Mesothelial cell of epicardium (in vitro differentiated cells): ENCODE data around the gene ERC1. TPM values are rescaled to one million over a fixed set of nuclear protein-coding genes. Genes with fewer than 3 reads are reported as not detected.

Source experiments
- DNase-seq, 2 experiments: peaks; one replicate each; pipeline ENCODE4 v3.0.0; 2021; ENCODE audit warnings: low spot score in 2 of 2; ENCODE audit not compliant: unreplicated experiment in 2 of 2
- H3K27ac Mint-ChIP-seq: 2 replicates; pipeline ENCODE4 v1.8.0; 2021; ENCODE audit warnings: mixed read lengths
- H3K27me3 Mint-ChIP-seq: 2 replicates; pipeline ENCODE4 v1.8.0; 2021; ENCODE audit warnings: low read depth, mixed read lengths
- H3K36me3 Mint-ChIP-seq: 2 replicates; pipeline ENCODE4 v1.8.0; 2021; ENCODE audit warnings: mixed read lengths
- H3K4me1 Mint-ChIP-seq: 2 replicates; pipeline ENCODE4 v1.8.0; 2021; ENCODE audit warnings: mixed read lengths
- H3K4me3 Mint-ChIP-seq: 2 replicates; pipeline ENCODE4 v1.8.0; 2021; ENCODE audit warnings: mild to moderate bottlenecking, moderate library complexity, mixed read lengths
- H3K9me3 Mint-ChIP-seq: 2 replicates; pipeline ENCODE4 v1.8.0; 2021; ENCODE audit warnings: mixed read lengths
- CTCF ChIP-seq: fragments of 200-600 bp; sonication (generic); IDR thresholded peaks from one replicate; pipeline ENCODE4 v1.5.0; 2021; ENCODE audit warnings: antibody characterized with exemption; ENCODE audit not compliant: unreplicated experiment
- total RNA-seq: library from RNA; stranded (reverse); gene quantifications from 3 replicates; pipeline ENCODE4 v1.2.1, GENCODE V29; 2021

The ERC1 gene
- total RNA-seq, 1 donor from 2014 or later = 66.1 TPM

DNA sequence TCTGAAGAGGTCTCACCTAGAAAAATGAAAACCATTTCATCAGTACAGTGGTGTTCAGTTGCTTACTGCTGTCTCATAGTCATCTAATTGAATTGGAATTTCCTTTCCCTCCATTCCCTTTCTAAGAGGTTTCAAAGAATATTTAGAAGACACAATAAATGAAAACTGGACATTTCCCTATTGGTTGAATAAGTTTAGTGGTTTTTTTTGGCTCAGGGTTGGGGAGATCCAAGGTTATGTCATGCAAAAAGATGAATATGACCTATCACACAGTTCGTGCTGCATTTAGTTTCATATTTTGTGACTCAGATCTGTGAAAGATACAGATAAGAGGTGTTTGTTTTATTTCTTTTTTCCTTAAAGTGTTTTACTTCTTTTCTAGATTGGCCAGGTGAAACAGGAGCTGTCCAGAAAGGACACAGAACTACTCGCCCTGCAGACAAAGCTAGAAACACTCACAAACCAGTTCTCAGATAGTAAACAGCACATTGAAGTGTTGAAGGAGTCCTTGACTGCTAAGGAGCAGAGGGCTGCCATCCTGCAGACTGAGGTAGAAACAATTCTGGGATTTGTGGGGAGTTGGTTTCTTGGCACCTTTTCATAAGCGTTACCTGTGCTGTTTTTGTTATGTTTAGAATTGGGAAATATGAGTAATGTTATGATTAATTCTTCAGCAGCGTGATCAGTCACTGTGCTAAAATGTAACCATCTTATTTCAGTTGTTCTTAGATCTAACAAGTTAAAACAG, 124.6 kb downstream of the ERC1 start:
- TF ChIP-seq CTCF = no peak
- Mint-ChIP-seq H3K36me3 (peaks cover 7% of the 10 kb centered on the region), H3K27me3 (no peaks in the 10 kb centered on the region), H3K4me1 (peaks cover 6% of the 10 kb centered on the region), H3K9me3 (no peaks in the 10 kb centered on the region), H3K4me3 (no peak overlapping the region), H3K27ac (no peak overlapping the region)
- no peak for DNase-seq

DNA sequence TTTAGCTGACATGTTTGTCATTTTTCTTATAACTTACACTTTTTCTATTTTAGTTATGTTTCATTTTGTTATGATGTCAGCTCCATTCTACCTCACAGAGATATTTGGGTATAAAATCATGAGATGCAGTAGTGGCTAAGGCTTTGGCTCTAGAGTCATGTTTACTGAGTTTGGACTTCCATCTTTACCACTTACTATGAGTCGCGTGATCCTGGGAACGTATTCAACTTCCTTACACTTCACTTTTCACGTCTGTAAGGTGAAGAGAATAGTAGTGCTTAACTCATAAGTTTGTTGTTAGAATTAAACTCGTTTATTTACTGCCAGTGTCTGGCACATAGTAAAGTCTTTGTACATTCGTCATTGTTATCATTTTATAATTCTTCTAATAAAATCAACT, 126.3 kb downstream of the ERC1 start:
- no peak for TF ChIP-seq CTCF
- H3K9me3 Mint-ChIP-seq = no peaks in the 10 kb centered on the region
- no peak overlapping the region for H3K27ac Mint-ChIP-seq
- no peak overlapping the region for H3K4me3 Mint-ChIP-seq
- no peaks in the 10 kb centered on the region for H3K36me3 Mint-ChIP-seq
- no peaks in the 10 kb centered on the region for H3K27me3 Mint-ChIP-seq
- DNase-seq = no peak
- H3K4me1 Mint-ChIP-seq = peaks cover 6% of the 10 kb centered on the region

DNA sequence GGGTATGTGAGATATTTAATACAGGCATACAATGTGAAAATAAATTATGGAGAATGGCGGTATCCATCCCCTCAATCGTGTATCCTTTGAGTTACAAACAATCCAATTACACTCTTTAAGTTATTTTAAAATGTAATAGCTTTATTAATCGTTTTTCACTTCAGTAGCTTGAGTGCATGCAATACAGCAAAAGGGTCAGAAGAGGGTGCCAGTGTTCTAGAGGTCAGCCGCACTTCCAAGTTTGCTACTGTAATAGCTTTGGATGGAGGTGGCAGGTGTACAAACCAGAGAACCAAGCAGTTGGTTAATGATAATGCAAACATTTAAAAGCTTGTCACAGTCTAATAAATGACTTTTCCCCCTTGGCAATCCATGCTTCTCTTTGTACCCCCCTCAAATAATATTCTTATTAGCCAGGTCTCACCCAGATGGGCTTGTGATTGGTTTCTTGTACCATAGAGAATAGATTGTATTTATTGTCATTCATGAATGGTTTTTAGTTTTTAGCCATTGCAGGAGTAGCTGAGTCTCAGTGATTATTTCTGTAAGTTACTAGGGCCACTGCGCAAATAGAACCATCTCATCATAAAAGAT, 127.0 kb downstream of the ERC1 start:
- Mint-ChIP-seq H3K9me3 (no peaks in the 10 kb centered on the region), H3K27ac (no peak overlapping the region), H3K27me3 (no peaks in the 10 kb centered on the region), H3K4me1 (peaks cover 6% of the 10 kb centered on the region), H3K36me3 (no peaks in the 10 kb centered on the region), H3K4me3 (no peak overlapping the region)
- peak; percentile 45 to 79 for DNase-seq
- peak; percentile 90 for TF ChIP-seq CTCF

DNA sequence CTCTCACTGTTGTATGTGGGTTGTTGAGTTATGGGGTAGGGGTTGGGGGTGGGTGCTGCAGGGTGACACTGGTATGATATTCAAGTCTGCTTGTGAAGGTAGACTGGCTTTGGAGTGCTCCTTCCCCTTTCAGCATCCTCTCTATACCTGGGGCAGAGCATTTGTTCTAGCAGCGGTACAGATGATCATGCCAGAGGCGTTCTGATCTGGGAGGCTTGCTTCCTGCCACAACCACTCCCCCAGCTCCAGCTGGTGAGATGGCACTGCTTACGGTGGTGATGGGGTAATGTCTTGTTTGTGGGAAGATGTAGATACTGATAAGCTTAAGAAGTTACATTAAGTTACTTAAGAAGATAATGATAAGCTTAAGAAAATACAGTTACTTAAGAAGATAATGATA, 131.8 kb downstream of the ERC1 start:
- Mint-ChIP-seq H3K4me1 (no peaks in the 10 kb centered on the region), H3K4me3 (no peak overlapping the region), H3K27ac (no peak overlapping the region), H3K9me3 (peaks cover 9% of the 10 kb centered on the region), H3K36me3 (peaks cover 11% of the 10 kb centered on the region), H3K27me3 (no peaks in the 10 kb centered on the region)
- no peak for TF ChIP-seq CTCF
- no peak for DNase-seq

DNA sequence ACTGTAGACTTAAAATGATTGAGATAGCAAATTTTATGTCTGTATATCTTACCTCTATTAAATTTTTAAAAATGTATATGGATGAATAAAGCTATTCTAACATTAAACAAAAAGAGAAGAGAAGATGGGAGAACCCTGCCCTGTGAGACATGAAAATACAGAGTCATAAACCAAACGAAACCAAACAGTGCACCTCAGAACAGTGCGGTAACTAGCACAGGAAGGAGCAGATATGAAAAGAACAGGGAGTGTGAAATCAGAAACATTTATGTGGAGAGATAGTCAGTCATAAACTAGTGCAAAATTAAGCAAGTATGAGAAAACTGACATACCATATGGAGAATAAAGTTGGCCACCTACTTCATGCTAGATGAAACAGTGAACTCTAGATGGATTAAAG, 135.1 kb downstream of the ERC1 start:
- peaks cover 11% of the 10 kb centered on the region for H3K36me3 Mint-ChIP-seq

More for the DNA sequence above, 135.1 kb downstream of the ERC1 start:
- Mint-ChIP-seq H3K9me3 (peaks cover 9% of the 10 kb centered on the region), H3K4me1 (peaks cover 16% of the 10 kb centered on the region), H3K27me3 (no peaks in the 10 kb centered on the region), H3K4me3 (no peak overlapping the region), H3K27ac (no peak overlapping the region)
- DNase-seq = no peak
- no peak for TF ChIP-seq CTCF
